Measurements from ENCODE around the gene NUDCD3.

DNA sequence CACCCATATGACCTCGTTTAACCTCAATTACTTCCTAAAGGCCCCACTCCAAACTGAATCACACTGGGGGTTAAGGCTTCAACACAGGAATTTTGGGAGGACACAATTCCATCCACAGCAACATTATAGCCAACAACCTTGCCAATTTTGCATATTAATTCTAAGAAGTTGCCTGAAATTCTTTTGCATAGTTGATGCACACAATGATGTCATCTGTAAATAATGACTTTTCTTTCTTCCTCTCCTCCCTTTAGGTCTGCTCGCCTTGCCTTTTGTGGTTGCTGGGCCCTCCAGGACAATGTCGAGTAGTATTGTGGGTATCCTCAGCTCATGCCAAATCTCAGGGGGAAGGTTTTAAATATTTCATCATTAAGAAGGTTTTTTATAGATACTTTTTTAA lies 149.1 kb downstream of the NUDCD3 start:
- TF ChIP-seq, protein P1, sequence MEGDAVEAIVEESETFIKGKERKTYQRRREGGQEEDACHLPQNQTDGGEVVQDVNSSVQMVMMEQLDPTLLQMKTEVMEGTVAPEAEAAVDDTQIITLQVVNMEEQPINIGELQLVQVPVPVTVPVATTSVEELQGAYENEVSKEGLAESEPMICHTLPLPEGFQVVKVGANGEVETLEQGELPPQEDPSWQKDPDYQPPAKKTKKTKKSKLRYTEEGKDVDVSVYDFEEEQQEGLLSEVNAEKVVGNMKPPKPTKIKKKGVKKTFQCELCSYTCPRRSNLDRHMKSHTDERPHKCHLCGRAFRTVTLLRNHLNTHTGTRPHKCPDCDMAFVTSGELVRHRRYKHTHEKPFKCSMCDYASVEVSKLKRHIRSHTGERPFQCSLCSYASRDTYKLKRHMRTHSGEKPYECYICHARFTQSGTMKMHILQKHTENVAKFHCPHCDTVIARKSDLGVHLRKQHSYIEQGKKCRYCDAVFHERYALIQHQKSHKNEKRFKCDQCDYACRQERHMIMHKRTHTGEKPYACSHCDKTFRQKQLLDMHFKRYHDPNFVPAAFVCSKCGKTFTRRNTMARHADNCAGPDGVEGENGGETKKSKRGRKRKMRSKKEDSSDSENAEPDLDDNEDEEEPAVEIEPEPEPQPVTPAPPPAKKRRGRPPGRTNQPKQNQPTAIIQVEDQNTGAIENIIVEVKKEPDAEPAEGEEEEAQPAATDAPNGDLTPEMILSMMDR (IDR thresholded peaks at IDR 0.05; ENCODE audit: low read depth, low read length, poor library complexity, severe bottlenecking): no peak
- TF ChIP-seq EZH2phosphoT487 (IDR thresholded peaks at IDR 0.05; ENCODE audit: borderline replicate concordance, low read length): no peak
